Measurements from ENCODE around the gene TNFAIP2.

TNFAIP2 gene

DNA sequence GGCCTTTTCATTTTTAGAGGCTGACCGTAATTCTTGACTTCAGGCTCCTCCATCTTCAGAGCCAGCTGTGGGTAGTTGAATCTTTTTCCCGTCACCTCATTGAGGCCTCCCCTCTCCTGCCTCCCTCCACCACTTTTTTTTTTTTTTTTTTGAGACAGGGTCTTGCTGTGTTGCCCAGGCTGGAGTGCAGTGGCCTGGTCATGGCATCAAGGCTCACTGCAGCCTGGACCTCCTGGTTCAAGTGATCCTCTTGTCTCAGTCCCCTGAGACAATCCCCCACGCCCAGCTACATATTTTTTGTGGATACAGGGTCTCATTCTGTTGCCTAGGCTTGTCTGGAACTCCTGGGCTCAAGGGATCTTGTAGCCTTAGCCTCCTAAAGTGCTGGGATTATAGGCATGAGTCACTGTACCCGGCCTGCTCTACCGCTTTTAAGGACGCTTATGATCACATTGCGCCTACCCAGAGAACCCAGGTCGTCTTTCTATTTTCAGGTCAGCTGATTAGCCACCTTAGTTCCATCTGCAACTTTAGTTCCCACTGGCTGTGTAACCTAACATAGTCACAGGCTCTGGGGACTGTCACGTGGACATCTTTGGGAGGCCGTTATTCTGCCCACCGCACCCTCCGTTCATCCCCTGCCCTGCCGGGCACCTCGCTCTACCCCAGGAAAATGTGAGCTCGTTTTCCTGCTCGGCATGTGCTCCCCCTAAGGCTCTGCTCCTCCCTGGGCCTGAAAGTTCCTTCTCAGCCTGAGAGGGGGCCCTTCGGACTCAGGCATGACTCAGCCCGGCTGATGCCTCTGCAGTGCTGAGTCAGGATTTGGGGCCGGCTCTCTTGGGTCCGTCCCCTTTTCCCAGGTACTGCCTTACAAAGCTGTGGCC lies 13.4 kb downstream of the TNFAIP2 start:
- Histone ChIP-seq H3K4me3 (ENCODE audit: severe bottlenecking) (no peak overlapping the region), H3K27me3 (ENCODE audit: insufficient read depth, poor library complexity, severe bottlenecking) (no peaks in the 10 kb centered on the region), H3K9me3 (ENCODE audit: severe bottlenecking) (no peaks in the 10 kb centered on the region), H3K36me3 (ENCODE audit: low read depth) (peaks cover 6% of the 10 kb centered on the region), H3K27ac (ENCODE audit: poor library complexity, severe bottlenecking) (peak overlapping the region; percentile 81), H3K4me1 (ENCODE audit: insufficient read depth, poor library complexity, severe bottlenecking) (peaks cover 16% of the 10 kb centered on the region)
- ATAC-seq (ENCODE audit: low read depth) (peak; percentile 89), DNase-seq (ENCODE audit: low spot score) (peak; percentile 85)
- TF ChIP-seq, protein P1, sequence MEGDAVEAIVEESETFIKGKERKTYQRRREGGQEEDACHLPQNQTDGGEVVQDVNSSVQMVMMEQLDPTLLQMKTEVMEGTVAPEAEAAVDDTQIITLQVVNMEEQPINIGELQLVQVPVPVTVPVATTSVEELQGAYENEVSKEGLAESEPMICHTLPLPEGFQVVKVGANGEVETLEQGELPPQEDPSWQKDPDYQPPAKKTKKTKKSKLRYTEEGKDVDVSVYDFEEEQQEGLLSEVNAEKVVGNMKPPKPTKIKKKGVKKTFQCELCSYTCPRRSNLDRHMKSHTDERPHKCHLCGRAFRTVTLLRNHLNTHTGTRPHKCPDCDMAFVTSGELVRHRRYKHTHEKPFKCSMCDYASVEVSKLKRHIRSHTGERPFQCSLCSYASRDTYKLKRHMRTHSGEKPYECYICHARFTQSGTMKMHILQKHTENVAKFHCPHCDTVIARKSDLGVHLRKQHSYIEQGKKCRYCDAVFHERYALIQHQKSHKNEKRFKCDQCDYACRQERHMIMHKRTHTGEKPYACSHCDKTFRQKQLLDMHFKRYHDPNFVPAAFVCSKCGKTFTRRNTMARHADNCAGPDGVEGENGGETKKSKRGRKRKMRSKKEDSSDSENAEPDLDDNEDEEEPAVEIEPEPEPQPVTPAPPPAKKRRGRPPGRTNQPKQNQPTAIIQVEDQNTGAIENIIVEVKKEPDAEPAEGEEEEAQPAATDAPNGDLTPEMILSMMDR (IDR thresholded peaks at IDR 0.05; ENCODE audit: poor library complexity, severe bottlenecking): peak; percentile 7

DNA sequence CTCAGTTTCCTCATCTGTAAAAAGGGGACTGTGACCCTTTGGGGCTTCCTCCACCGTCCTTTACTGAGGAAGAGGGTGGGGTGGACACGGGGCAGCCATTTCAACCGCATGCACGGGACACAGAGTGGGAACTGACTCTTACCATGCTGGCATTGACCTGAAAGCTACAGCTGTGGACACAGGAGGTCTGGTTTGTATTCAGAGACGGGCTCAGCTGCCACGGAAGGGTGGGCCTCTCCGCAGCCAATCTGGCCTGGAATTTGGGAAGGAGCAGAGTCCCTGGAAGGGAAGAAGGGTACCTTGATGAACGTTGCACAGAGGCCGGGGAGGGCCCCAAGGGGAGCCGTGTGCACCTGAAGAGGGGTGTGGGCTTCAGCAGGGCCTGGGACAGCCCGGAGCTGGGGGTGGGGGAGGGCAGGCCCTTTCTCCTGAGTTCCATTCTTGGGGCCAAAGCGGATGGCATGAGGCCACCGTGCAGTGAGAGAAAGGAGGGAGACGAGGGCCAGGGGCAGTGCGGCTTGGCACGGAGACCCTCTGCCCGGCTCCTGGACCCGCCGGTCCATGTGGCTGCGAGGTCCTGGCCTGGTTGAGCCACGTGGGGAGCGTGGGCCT lies 14.5 kb downstream of the TNFAIP2 start:
- no peaks in the 10 kb centered on the region for H3K27me3 ChIP-seq (ENCODE audit: insufficient read depth, poor library complexity, severe bottlenecking)
- no peak overlapping the region for H3K4me3 ChIP-seq (ENCODE audit: severe bottlenecking)
- peaks cover 4% of the 10 kb centered on the region for H3K36me3 ChIP-seq (ENCODE audit: low read depth)
- peaks cover 16% of the 10 kb centered on the region for H3K4me1 ChIP-seq (ENCODE audit: insufficient read depth, poor library complexity, severe bottlenecking)
- peak overlapping the region; percentile 81 for H3K27ac ChIP-seq (ENCODE audit: poor library complexity, severe bottlenecking)
- no peaks in the 10 kb centered on the region for H3K9me3 ChIP-seq (ENCODE audit: severe bottlenecking)
- TF ChIP-seq, protein P1 (IDR thresholded peaks at IDR 0.05; ENCODE audit: poor library complexity, severe bottlenecking): no peak
- ATAC-seq (ENCODE audit: low read depth) (no peak), DNase-seq (ENCODE audit: low spot score) (no peak)

DNA sequence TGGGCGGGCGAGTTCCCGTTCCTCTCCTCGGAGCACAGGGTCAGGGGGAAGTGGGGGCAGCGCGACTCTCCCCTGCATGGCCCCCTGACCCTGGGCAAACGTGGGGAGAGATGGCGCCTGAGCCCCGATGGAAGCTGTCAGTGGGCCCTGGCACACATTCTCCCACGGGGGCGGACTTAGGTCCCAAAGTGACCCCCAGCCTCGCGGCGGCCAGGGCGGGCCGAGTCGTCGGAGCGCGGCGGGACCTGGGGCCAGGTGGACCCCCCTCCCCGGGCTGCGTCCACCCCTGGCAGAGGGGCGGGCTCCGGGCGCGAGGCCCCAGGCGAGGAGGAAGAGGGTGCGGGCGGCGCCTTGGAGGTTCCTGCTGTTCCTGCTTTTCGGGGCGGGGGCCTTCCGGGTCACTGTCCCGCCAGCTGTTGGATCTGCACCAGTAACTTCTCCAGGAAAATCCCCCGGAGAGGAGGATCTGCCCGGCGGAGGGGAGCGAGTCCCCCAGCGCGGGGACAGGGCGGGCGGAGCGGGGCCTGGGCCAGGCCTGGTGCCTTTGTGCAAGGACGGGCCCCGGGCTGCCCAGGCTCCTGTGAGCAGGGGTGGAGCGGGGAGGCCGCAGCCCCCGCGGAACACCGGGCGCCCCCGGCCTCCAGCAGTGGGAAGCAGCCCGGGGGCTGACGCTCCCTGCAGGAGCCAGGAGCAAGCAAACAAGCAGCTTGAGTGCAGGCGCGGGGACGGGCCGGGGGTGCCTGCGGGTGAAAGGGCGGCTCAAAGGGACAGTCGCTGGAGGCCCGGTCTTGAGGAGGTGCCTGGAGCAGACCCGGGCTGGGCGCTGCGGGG lies 15.3 kb downstream of the TNFAIP2 start:
- H3K27me3 ChIP-seq (ENCODE audit: insufficient read depth, poor library complexity, severe bottlenecking): no peaks in the 10 kb centered on the region
- no peak overlapping the region for H3K27ac ChIP-seq (ENCODE audit: poor library complexity, severe bottlenecking)
- H3K4me3 ChIP-seq (ENCODE audit: severe bottlenecking): no peak overlapping the region
- H3K4me1 ChIP-seq (ENCODE audit: insufficient read depth, poor library complexity, severe bottlenecking): peaks cover 19% of the 10 kb centered on the region
- DNase-seq (ENCODE audit: low spot score) (no peak), ATAC-seq (ENCODE audit: low read depth) (no peak)
- no peaks in the 10 kb centered on the region for H3K9me3 ChIP-seq (ENCODE audit: severe bottlenecking)
- no peaks in the 10 kb centered on the region; the same call in 1 of the 2 replicates for H3K36me3 ChIP-seq (ENCODE audit: low read depth)
- TF ChIP-seq, protein P1 (IDR thresholded peaks at IDR 0.05; ENCODE audit: poor library complexity, severe bottlenecking): no peak

DNA sequence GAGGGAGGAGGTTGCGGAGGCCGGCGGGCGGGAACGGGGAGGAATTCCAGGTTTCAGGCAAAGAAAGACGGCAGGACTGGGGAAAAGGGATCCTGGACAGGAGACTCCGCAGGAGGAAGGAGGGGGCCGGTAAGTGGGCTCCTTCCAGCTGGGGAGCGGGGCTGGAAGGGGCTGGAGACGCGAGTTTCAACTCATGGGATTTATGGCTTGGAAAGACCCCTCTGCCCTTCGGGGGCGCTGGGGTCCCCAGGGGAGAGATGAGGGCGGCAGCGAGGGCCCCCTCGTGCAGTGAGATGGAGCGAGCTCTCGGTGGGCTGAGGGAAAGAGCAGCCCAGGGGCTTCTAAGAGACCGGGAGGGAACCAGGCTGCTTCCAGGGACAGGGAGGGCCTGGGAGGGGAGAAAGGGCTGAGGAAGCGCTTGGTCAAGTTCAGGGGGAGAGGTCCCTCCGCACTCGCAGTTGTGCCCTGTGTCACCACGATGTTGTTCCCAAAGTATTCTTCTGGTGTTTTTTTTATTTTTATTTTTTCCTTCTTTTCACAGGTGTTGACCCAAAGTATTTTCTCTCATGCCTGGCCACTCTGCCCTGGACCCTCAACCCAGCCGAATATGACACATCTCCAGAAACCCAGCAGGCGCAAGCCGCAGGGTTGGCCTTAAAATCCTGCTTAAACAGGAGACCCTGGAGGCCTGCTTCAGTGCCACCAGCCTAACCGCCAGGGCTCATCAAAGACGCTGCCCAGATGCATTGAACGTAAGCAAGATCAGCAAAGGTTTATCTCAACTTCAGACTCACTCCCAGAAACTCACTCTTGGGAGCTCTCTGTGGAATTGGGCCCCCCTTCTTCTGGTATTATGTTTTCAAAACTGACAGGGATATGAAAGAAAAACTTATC lies 16.1 kb downstream of the TNFAIP2 start:
- no peak overlapping the region for H3K27ac ChIP-seq (ENCODE audit: poor library complexity, severe bottlenecking)

More for the DNA sequence above, 16.1 kb downstream of the TNFAIP2 start:
- no peak for ATAC-seq (ENCODE audit: low read depth)
- no peak overlapping the region for H3K4me3 ChIP-seq (ENCODE audit: severe bottlenecking)
- no peaks in the 10 kb centered on the region for H3K27me3 ChIP-seq (ENCODE audit: insufficient read depth, poor library complexity, severe bottlenecking)
- no peak for DNase-seq (ENCODE audit: low spot score)
- peaks cover 28% of the 10 kb centered on the region for H3K4me1 ChIP-seq (ENCODE audit: insufficient read depth, poor library complexity, severe bottlenecking)
- H3K36me3 ChIP-seq (ENCODE audit: low read depth): no peaks in the 10 kb centered on the region
- no peaks in the 10 kb centered on the region for H3K9me3 ChIP-seq (ENCODE audit: severe bottlenecking)
- TF ChIP-seq, protein P1 (IDR thresholded peaks at IDR 0.05; ENCODE audit: poor library complexity, severe bottlenecking): no peak
